HG03196 (cell line): ENCODE data around the gene FABP7.

ENCODE experiments used
- ATAC-seq: cut with Tn5 transposase; IDR thresholded peaks from one replicate; pipeline ENCODE4 v1.9.1; 2021; ENCODE audit not compliant: unreplicated experiment

FABP7 gene

DNA sequence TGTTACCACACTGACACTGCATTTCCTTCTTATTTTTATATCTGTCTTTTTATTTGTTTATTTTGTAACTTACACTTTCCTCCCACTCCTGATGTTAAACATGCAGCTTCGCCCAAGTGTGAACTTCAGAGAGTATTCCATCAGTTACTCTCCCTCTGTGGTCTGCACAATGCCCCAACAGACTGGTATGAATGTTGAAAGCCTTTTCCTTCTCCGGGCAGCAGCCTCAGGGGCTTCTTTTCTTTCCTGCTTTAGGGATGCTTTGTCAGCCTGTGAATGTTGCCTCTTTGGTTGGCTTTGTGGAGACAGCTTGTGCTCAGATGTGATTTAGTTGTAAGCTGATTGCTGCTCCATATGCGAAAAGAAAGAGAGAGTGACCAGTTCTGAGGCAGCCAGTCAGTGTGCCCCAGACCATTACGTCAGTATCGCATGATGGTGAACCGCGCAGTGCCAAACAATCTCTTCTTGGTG lies 53.5 kb downstream of the FABP7 start:
- no peak for ATAC-seq
